ENCODE measurements around the gene ANLN.
"Not testable (repeated sequence)": the region's sequence is repeated elsewhere in the genome, so short reads cannot be mapped to it uniquely, and the experiment has no call there.

ANLN gene

GRCh38 chr7:36468370-36469101 lies 78.9 kb downstream of the ANLN start:
- no peak for DNase-seq (ENCODE audit: low read depth)

- DNase-seq (ENCODE audit: low read depth): no peak
Measured at GRCh38 chr7:36469236-36469635, 79.6 kb downstream of the ANLN start.

GRCh38 chr7:36472141-36472729 lies 82.6 kb downstream of the ANLN start:
- DNase-seq (ENCODE audit: low read depth): no peak

GRCh38 chr7:36473454-36474282 lies 84.0 kb downstream of the ANLN start:
- DNase-seq (ENCODE audit: low read depth): no peak

- no peak for DNase-seq (ENCODE audit: low read depth)
Measured at GRCh38 chr7:36474283-36475010, 84.8 kb downstream of the ANLN start.

- DNase-seq (ENCODE audit: low read depth): no peak
Measured at GRCh38 chr7:36475011-36475342, 85.3 kb downstream of the ANLN start.

- no peak for DNase-seq (ENCODE audit: low read depth)
Measured at GRCh38 chr7:36475381-36475780, 85.7 kb downstream of the ANLN start.

- no peak for DNase-seq (ENCODE audit: low read depth)
Measured at GRCh38 chr7:36478745-36479144, 89.1 kb downstream of the ANLN start.

- not testable (repeated sequence) for DNase-seq (ENCODE audit: low read depth)
Measured at GRCh38 chr7:36483853-36484252, 94.2 kb downstream of the ANLN start.

GRCh38 chr7:36484265-36484664 lies 94.6 kb downstream of the ANLN start:
- DNase-seq (ENCODE audit: low read depth): no peak

GRCh38 chr7:36486336-36486735 lies 96.7 kb downstream of the ANLN start:
- no peak for DNase-seq (ENCODE audit: low read depth)

GRCh38 chr7:36487756-36488336 lies 98.2 kb downstream of the ANLN start:
- peak; percentile 16 for DNase-seq (ENCODE audit: low read depth)

GRCh38 chr7:36488672-36489071 lies 99.0 kb downstream of the ANLN start:
- DNase-seq (ENCODE audit: low read depth): not testable (repeated sequence)

GRCh38 chr7:36490419-36490830 lies 100.8 kb downstream of the ANLN start:
- no peak for DNase-seq (ENCODE audit: low read depth)

- DNase-seq (ENCODE audit: low read depth): no peak
Measured at GRCh38 chr7:36491317-36491716, 101.7 kb downstream of the ANLN start.

GRCh38 chr7:36496576-36496975 lies 106.9 kb downstream of the ANLN start:
- DNase-seq (ENCODE audit: low read depth): no peak

- DNase-seq (ENCODE audit: low read depth): not testable (repeated sequence)
Measured at GRCh38 chr7:36497176-36497575, 107.5 kb downstream of the ANLN start.

- DNase-seq (ENCODE audit: low read depth): no peak
Measured at GRCh38 chr7:36497775-36498174, 108.1 kb downstream of the ANLN start.

Data from T follicular helper cell (primary cell).